Left renal cortex interstitium (tissue), 4 donors: ENCODE data around the gene TAS2R4. TPM values are rescaled to one million over a fixed set of nuclear protein-coding genes. Genes with fewer than 3 reads are reported as not detected.
"Not testable (repeated sequence)": the region's sequence is repeated elsewhere in the genome, so short reads cannot be mapped to it uniquely, and the experiment has no call there.

Experiments used
- DNase-seq, 4 donors: peaks; one replicate each; pipeline ENCODE4 v3.0.0-alpha.2; 2013; ENCODE audit warnings: low read depth in 4 of 4, low spot score in 2 of 4, missing footprints in 1 of 4
- polyA plus RNA-seq, 4 donors: library from polyadenylated mRNA; unstranded; fragments of 120-200 nt; gene quantifications; one replicate each; pipeline ENCODE4 v1.2.1, GENCODE V29; 2013; ENCODE audit not compliant: insufficient read length in 4 of 4

TAS2R4 gene
- polyA plus RNA-seq = 1 to 10 TPM in 2 of 4 donors, under 1 TPM in 2; 0.73 to 6.6 (median 3.5) TPM

GRCh38 chr7:141776374-141776773 is at the start of gene TAS2R4:
Gene TAS2R4, plus strand, starts transcription at chr7:141776674. Its CDS starts 1,815 bp downstream, at chr7:141778489.
- no peak for DNase-seq

GRCh38 chr7:141729020-141729419 is 47.5 kb upstream of the TAS2R4 start:
- no peak for DNase-seq

GRCh38 chr7:141731476-141732149 is 44.9 kb upstream of the TAS2R4 start:
- DNase-seq = no peak

- peak in 1 of 4 donors; percentile 4 for DNase-seq
Measured at GRCh38 chr7:141737118-141737835, 39.2 kb upstream of the TAS2R4 start.

- DNase-seq = peak; percentile 88 to 96 (median 94)
Measured at GRCh38 chr7:141737836-141738591, 38.5 kb upstream of the TAS2R4 start, which contains the start of gene SSBP1. Gene SSBP1, plus strand, starts transcription at chr7:141738358. Its CDS starts 809 bp downstream, at chr7:141739167.

- peak in 1 of 4 donors; percentile 37 for DNase-seq
Measured at GRCh38 chr7:141738592-141739013, 37.9 kb upstream of the TAS2R4 start.

- no peak for DNase-seq
Measured at GRCh38 chr7:141739250-141739649, 37.2 kb upstream of the TAS2R4 start.

GRCh38 chr7:141742229-141742628 is 34.2 kb upstream of the TAS2R4 start:
- DNase-seq = no peak

- no peak for DNase-seq
Measured at GRCh38 chr7:141744131-141744530, 32.3 kb upstream of the TAS2R4 start.

- no peak for DNase-seq
Measured at GRCh38 chr7:141748396-141748795, 28.1 kb upstream of the TAS2R4 start.

- DNase-seq = not testable (repeated sequence)
Measured at GRCh38 chr7:141751904-141752303, 24.6 kb upstream of the TAS2R4 start.

- DNase-seq = no peak
Measured at GRCh38 chr7:141752634-141753033, 23.8 kb upstream of the TAS2R4 start.

- DNase-seq = no peak
Measured at GRCh38 chr7:141754939-141755338, 21.5 kb upstream of the TAS2R4 start.

GRCh38 chr7:141763797-141764196 is 12.7 kb upstream of the TAS2R4 start, which contains the start of gene TAS2R3:
Gene TAS2R3, plus strand, starts transcription at chr7:141764097. Its CDS starts 62 bp downstream, at chr7:141764159.
- no peak for DNase-seq

- not testable (repeated sequence) for DNase-seq
Measured at GRCh38 chr7:141770083-141770583, 6.3 kb upstream of the TAS2R4 start.

GRCh38 chr7:141785706-141786552 is 9.5 kb downstream of the TAS2R4 start:
- peak in 2 of 4 donors; percentile 13 for DNase-seq

- no peak for DNase-seq
Measured at GRCh38 chr7:141788296-141788695, 11.8 kb downstream of the TAS2R4 start.

GRCh38 chr7:141789917-141790316 is 13.4 kb downstream of the TAS2R4 start, which contains the start of gene TAS2R5:
Gene TAS2R5, plus strand, starts transcription at chr7:141790217. Its CDS starts 145 bp downstream, at chr7:141790362.
- DNase-seq = no peak

GRCh38 chr7:141792526-141792925 is 16.1 kb downstream of the TAS2R4 start:
- no peak for DNase-seq

- DNase-seq = no peak
Measured at GRCh38 chr7:141820067-141820466, 43.6 kb downstream of the TAS2R4 start.
